Measurements from ENCODE around the gene CADPS.

GRCh38 chr3:62557450-62557849 lies 317.8 kb downstream of the CADPS start:
- TF ChIP-seq GATA1 (IDR thresholded peaks at IDR 0.05; ENCODE audit: low read depth, low read length) (no peak), POLR2A (IDR thresholded peaks at IDR 0.05; ENCODE audit: low read length) (no peak)
